Activated naive CD4-positive, alpha-beta T cell treated with anti-CD3 and anti-CD28 coated beads for 36 hours (primary cell): ENCODE results near the gene DST. TPM values are rescaled to one million over a fixed set of nuclear protein-coding genes. Genes with fewer than 3 reads are reported as not detected.
A peak's percentile ranks its signal among the peaks of the same experiment; 100 is the strongest.

Experiments used
- CTCF ChIA-PET: fragments of 350-600 bp; sonication (Branson Sonifier 250); formaldehyde crosslinking; loops from one replicate; lab custom pipeline; 2021; ENCODE audit warnings: antibody characterized with exemption; lab: Charles Lee
- DNase-seq: peaks from one replicate; pipeline ENCODE4 v3.0.0-alpha.2; 2020
- H3K27ac Mint-ChIP-seq: one replicate; pipeline ENCODE4 v1.8.0; 2021; ENCODE audit warnings: mild to moderate bottlenecking, mixed read lengths
- H3K27me3 Mint-ChIP-seq: one replicate; pipeline ENCODE4 v1.8.0; 2021; ENCODE audit warnings: low read depth, mixed read lengths
- H3K36me3 Mint-ChIP-seq: one replicate; pipeline ENCODE4 v1.8.0; 2021; ENCODE audit warnings: low read depth, mixed read lengths
- H3K4me1 Mint-ChIP-seq: one replicate; pipeline ENCODE4 v1.8.0; 2021; ENCODE audit warnings: low read depth, mixed read lengths
- H3K4me3 Mint-ChIP-seq: one replicate; pipeline ENCODE4 v1.8.0; 2021; ENCODE audit warnings: mild to moderate bottlenecking, moderate library complexity, mixed read lengths
- H3K9me3 Mint-ChIP-seq: one replicate; pipeline ENCODE4 v1.8.0; 2021; ENCODE audit warnings: mixed read lengths
- intact Hi-C: fragments of 100-400 bp; cut with micrococcal nuclease; formaldehyde crosslinking; loops from one replicate; pipeline ENCODE4 v1.15.1; 2023
- total RNA-seq, 2 experiments: library from RNA; stranded (reverse); gene quantifications; one replicate each; pipeline ENCODE4 v1.2.3, GENCODE V29; 2021

The DST gene
- total RNA-seq, 2 experiments from 2014 or later, result 5.2 to 5.8 TPM

DNA sequence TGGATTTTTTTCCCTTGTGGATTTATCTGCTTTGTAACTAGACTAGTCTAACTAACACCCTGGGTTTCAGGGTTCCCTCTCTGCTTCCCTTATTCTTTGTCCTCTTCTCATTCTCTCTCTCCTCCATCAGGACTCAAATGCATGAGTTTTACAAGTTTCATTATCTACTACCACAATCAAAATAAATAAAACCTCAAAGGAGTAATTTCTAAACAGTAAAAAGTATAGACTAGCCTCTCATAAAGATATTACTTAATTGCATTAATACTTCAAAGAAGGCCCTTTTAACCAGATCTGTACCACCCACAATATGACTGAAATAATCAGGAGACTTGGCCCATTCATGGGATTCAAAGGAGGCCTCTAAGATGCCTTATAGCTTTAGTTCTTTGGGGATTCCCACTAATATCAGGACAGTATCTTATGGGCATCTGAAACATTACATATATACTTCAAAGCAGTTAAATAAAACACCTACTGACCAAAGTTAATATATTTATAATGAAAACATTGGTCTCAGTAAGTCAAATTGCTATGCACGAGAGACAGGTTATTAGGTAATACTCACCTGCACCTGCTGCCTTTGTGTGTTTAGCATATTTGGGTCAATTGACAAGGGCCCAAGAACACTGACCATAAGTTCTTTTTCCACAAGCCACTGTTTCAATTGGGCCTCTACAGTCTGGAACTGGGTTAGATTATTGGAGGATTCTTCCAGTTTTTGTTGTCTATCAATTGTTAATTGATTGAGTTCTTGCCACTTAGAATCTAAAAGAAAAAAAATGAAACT lies 85.7 kb downstream of the DST start:
- no peaks in the 10 kb centered on the region for H3K9me3 Mint-ChIP-seq
- intact Hi-C loops, result no loop called here
- H3K36me3 Mint-ChIP-seq, result no peaks in the 10 kb centered on the region
- no peaks in the 10 kb centered on the region for H3K4me1 Mint-ChIP-seq
- H3K4me3 Mint-ChIP-seq, result no peak overlapping the region
- H3K27ac Mint-ChIP-seq, result no peak overlapping the region
- CTCF ChIA-PET, result no interaction called here
- H3K27me3 Mint-ChIP-seq, result no peaks in the 10 kb centered on the region
- DNase-seq, result no peak

GRCh38 chr6:56555438-56555872 lies 87.2 kb downstream of the DST start:
- no peaks in the 10 kb centered on the region for H3K27me3 Mint-ChIP-seq
- intact Hi-C loops, result no loop called here
- no peak overlapping the region for H3K4me3 Mint-ChIP-seq
- no peak for DNase-seq
- no peaks in the 10 kb centered on the region for H3K36me3 Mint-ChIP-seq
- CTCF ChIA-PET, result no interaction called here
- no peak overlapping the region for H3K27ac Mint-ChIP-seq
- no peaks in the 10 kb centered on the region for H3K4me1 Mint-ChIP-seq
- no peaks in the 10 kb centered on the region for H3K9me3 Mint-ChIP-seq

DNA sequence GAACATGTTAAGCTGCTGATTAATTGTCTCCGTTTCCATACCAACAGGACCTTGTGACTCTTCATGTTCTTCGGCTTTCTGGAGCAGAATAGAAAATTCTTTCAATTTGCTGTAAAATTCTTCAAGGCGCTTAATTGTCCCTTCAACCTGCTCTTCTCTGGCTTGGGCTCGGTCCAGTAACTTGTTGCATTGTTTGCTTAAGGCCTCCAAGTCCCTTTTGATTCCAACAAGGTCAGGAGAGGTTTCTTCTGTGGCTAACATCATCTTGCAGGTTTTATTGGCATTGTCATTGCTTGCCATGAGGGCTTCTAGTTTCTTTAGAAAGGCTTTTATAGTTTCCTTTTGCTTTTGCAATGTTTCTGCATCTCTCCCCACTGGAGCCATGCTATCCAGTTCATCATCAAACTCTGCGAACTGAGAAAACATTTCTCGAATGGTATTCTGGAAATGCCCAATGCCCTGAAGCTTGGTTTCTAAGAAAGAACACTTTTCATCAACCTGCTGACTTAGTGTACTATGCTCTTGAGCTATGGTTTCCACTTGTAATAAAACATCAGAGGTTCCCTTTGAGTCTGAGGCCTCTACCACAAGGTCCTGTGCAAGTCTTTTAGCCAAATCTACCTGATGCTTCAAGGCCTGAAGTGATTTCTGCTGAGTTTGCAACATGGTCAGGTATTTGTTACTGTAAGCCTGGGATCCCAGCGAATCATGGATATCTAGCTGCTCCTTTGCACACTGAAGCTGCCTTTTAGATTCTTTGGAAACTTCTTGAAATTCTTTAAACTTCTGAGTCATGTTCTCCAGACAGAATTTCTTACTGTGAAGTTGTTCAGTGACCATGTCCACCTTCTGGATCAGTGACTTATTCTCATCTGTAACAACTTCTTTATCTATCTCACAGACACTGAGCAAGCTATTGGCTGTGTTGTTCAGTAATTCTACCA lies 90.2 kb downstream of the DST start:
- DNase-seq, result no peak
- Mint-ChIP-seq H3K4me1 (no peaks in the 10 kb centered on the region), H3K9me3 (no peaks in the 10 kb centered on the region), H3K27me3 (no peaks in the 10 kb centered on the region), H3K36me3 (no peaks in the 10 kb centered on the region), H3K27ac (no peak overlapping the region), H3K4me3 (no peak overlapping the region)
- CTCF ChIA-PET, result interaction anchor here (0.6 to 1.4 kb wide), 2 partner anchors 18 to 238 kb away, joined by 4 to 5 read pairs; no protein-coding TSS in a partner anchor
- intact Hi-C loops, result no loop called here

DNA sequence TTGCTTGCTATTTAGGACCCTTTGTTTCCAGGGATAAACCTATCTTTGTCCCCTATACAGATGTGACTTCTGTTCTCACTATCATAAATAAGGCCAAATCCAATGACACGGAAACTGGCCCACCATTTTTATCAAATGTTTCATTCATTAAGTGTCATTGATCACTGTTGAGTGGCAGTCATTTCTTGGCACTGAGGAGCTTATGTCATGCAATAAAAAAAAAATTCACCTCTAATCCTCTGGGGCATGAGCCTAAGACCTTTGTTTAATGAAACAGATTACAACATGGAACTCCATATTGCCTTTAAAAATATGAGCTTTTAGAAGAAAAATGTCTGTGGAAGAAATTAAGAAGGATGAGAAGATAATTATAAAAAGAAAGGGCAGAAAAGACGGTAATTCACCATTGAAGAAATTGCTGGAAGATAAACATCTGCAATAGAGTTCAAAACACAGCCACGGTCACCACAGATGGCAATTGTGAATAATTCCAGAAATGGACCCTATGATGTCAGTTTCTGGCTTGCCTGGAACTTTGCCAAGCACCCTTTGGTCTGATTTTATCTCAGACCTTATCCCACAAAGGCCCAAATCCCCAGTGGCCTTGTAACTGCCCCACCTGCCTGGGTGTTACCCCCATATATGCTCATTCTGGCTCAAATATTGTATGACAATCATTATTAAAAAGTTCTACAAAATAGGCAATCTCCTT lies 91.1 kb downstream of the DST start:
- intact Hi-C loops, result no loop called here
- no peaks in the 10 kb centered on the region for H3K9me3 Mint-ChIP-seq
- CTCF ChIA-PET, result interaction anchor here (0.6 to 1.0 kb wide), 2 partner anchors 10 to 239 kb away, joined by 5 read pairs; no protein-coding TSS in a partner anchor
- H3K27ac Mint-ChIP-seq, result no peak overlapping the region
- no peaks in the 10 kb centered on the region for H3K36me3 Mint-ChIP-seq
- no peaks in the 10 kb centered on the region for H3K4me1 Mint-ChIP-seq
- no peak for DNase-seq
- H3K4me3 Mint-ChIP-seq, result no peak overlapping the region
- no peaks in the 10 kb centered on the region for H3K27me3 Mint-ChIP-seq

DNA sequence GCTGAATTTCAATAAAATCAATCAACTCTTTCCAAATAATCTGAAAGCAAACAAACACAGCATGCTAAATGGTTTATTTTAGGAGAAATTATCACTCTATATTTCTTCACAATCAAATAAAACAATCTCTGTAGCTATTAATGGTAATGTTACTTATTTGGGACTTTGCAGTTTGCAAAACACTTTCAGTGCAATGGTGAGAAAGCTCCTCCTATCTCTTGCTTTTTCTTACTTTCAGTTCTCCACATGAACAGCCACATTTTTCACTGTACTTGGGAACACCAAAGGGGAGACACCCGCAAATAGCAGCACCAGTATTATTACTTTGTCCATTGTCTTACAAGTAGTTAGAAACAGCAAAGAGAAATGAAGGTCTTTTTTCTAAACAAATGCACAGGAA lies 92.4 kb downstream of the DST start:
- intact Hi-C loops, result no loop called here
- CTCF ChIA-PET, result interaction anchor here (1.3 kb wide), 1 partner anchor 100 kb away, joined by 3 read pairs; no protein-coding TSS in a partner anchor

DNA sequence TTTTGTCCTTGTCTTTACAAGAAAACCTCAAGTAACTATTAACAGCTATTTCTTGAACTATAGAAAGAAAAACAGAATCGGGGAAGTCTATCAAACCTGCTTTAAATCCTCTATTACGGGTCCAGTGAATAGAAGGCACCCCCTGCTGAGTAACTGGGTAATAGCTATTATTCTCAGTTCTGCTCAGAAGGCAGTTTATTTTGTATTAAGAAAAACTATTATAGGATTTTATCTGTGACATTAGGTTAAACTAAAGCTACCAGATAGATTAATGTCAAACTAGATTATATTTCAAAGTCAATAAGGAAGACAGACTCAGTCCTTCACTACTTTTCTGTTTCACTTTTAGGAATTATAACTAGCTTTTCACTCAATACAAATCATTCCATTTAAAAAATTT lies 93.7 kb downstream of the DST start:
- DNase-seq, result no peak
- Mint-ChIP-seq H3K4me1 (no peaks in the 10 kb centered on the region), H3K4me3 (no peak overlapping the region), H3K9me3 (no peaks in the 10 kb centered on the region), H3K36me3 (no peaks in the 10 kb centered on the region), H3K27ac (no peak overlapping the region), H3K27me3 (no peaks in the 10 kb centered on the region)
- CTCF ChIA-PET, result interaction anchor here (0.9 to 1.8 kb wide), 8 partner anchors 9 to 190 kb away, joined by 3 to 5 read pairs (median 3); no protein-coding TSS in a partner anchor
- intact Hi-C loops, result loop anchor here (1.0 kb wide), 1 partner anchor 190 kb away; no protein-coding TSS in a partner anchor

More for the DNA sequence above, 92.4 kb downstream of the DST start:
- no peak overlapping the region for H3K27ac Mint-ChIP-seq
- no peaks in the 10 kb centered on the region for H3K27me3 Mint-ChIP-seq
- no peaks in the 10 kb centered on the region for H3K36me3 Mint-ChIP-seq
- H3K4me1 Mint-ChIP-seq, result no peaks in the 10 kb centered on the region
- H3K9me3 Mint-ChIP-seq, result no peaks in the 10 kb centered on the region
- no peak for DNase-seq
- H3K4me3 Mint-ChIP-seq, result no peak overlapping the region

- no peak overlapping the region for H3K27ac Mint-ChIP-seq
These were observed 95.0 kb downstream of the DST start for GRCh38 chr6:56547687-56548086.

GRCh38 chr6:56542364-56543331 lies 100.0 kb downstream of the DST start:
- no peaks in the 10 kb centered on the region for H3K36me3 Mint-ChIP-seq
- no peak overlapping the region for H3K27ac Mint-ChIP-seq
- CTCF ChIA-PET, result interaction anchor here (0.8 to 2.5 kb wide), 9 partner anchors 9 to 184 kb away, joined by 3 to 27 read pairs (median 5); no protein-coding TSS in a partner anchor
- no peaks in the 10 kb centered on the region for H3K4me1 Mint-ChIP-seq
- intact Hi-C loops, result loop anchor here (1.0 to 5.0 kb wide), 7 partner anchors 28 to 675 kb away; partner anchors contain the start of gene BAG2
- H3K4me3 Mint-ChIP-seq, result no peak overlapping the region
- no peaks in the 10 kb centered on the region for H3K27me3 Mint-ChIP-seq
- no peaks in the 10 kb centered on the region for H3K9me3 Mint-ChIP-seq
- peak; percentile 87 for DNase-seq

More at GRCh38 chr6:56547687-56548086, 95.0 kb downstream of the DST start:
- CTCF ChIA-PET, result interaction anchor here (1.1 kb wide), 1 partner anchor 189 kb away, joined by 3 read pairs; no protein-coding TSS in a partner anchor
- no peak overlapping the region for H3K4me3 Mint-ChIP-seq
- H3K4me1 Mint-ChIP-seq, result no peaks in the 10 kb centered on the region
- intact Hi-C loops, result no loop called here
- no peaks in the 10 kb centered on the region for H3K36me3 Mint-ChIP-seq
- H3K9me3 Mint-ChIP-seq, result no peaks in the 10 kb centered on the region
- no peaks in the 10 kb centered on the region for H3K27me3 Mint-ChIP-seq
- DNase-seq, result no peak

GRCh38 chr6:56541741-56542360 lies 100.8 kb downstream of the DST start:
- Mint-ChIP-seq H3K4me3 (no peak overlapping the region), H3K36me3 (no peaks in the 10 kb centered on the region), H3K9me3 (no peaks in the 10 kb centered on the region), H3K27ac (no peak overlapping the region), H3K4me1 (no peaks in the 10 kb centered on the region), H3K27me3 (no peaks in the 10 kb centered on the region)
- intact Hi-C loops, result loop anchor here (1.0 to 5.0 kb wide), 6 partner anchors 28 to 675 kb away; partner anchors contain the start of gene BAG2
- DNase-seq, result no peak
- CTCF ChIA-PET, result interaction anchor here (0.8 to 2.5 kb wide), 10 partner anchors 9 to 183 kb away, joined by 3 to 27 read pairs (median 4); no protein-coding TSS in a partner anchor

DNA sequence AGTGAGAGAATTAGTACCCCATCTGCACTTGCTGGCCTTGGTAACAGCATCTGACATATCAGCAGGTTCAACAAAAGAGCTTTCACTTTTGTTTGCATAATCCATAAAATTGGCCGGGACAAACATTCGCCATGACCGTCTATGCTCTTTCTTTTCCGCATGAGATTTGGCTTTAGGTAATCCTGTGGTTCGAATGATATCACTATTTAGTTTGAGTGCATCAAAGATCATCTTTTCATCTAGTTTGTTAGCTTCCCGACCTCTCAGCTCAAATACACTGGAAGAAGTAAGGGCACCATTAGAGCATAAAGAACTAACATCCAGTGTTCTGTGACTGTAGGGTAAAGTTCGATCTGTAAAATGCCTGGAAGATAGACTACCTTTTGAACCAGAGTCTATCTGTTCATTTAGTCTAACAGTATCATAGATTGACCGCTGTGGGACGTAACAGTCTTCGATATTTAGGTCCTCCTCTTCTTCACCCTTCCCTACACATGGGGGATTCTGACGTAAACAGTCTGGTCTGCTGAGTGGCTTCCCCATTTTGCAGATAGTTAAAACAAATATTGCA lies 101.6 kb downstream of the DST start:
- Mint-ChIP-seq H3K9me3 (no peaks in the 10 kb centered on the region), H3K27me3 (no peaks in the 10 kb centered on the region), H3K4me3 (no peak overlapping the region), H3K4me1 (no peaks in the 10 kb centered on the region), H3K36me3 (no peaks in the 10 kb centered on the region), H3K27ac (no peak overlapping the region)
- DNase-seq, result no peak
- intact Hi-C loops, result loop anchor here (5.0 kb wide), 2 partner anchors 134 to 674 kb away; no protein-coding TSS in a partner anchor
- CTCF ChIA-PET, result interaction anchor here (0.9 to 2.5 kb wide), 6 partner anchors 10 to 54 kb away, joined by 3 to 27 read pairs (median 8); no protein-coding TSS in a partner anchor
